Upper lobe of left lung (tissue), 4 donors: ENCODE results near the gene TNNC2.

Experiments
- CTCF ChIP-seq, 6 experiments: fragments of 450-650 bp in 4 of 6; fragments of 200-600 bp in 2 of 6; sonication (generic) in 2 of 6; IDR thresholded peaks; one replicate each; pipeline ENCODE4 v1.5.1; 2016 to 2019; ENCODE audit warnings: antibody characterized with exemption in 6 of 6
- EP300 ChIP-seq, 4 donors: sonication (generic); formaldehyde crosslinking; IDR thresholded peaks; one replicate each; pipeline ENCODE4 v1.5.1; 2017; ENCODE audit warnings: antibody characterized with exemption in 4 of 4, control low read depth in 2 of 4
- POLR2A ChIP-seq, 4 donors: fragments of 450-650 bp; IDR thresholded peaks; one replicate each; pipeline ENCODE4 v1.5.1; 2016 to 2017; ENCODE audit warnings: antibody characterized with exemption in 4 of 4, mild to moderate bottlenecking in 2 of 4

- no peak for TF ChIP-seq CTCF (IDR thresholded peaks at IDR 0.05)
- TF ChIP-seq EP300 (IDR thresholded peaks at IDR 0.05): no peak
- no peak for TF ChIP-seq POLR2A (IDR thresholded peaks at IDR 0.05)
Measured at GRCh38 chr20:45810191-45810970, 16.7 kb downstream of the TNNC2 start.
